GM19023 (cell line): ENCODE results near the gene FOXL2NB.
"Not testable (repeated sequence)": the region's sequence is repeated elsewhere in the genome, so short reads cannot be mapped to it uniquely, and the experiment has no call there.

Experiments
- ATAC-seq: cut with Tn5 transposase; IDR thresholded peaks from one replicate; pipeline ENCODE4 v1.9.1; 2021; ENCODE audit warnings: mild to moderate bottlenecking, moderate library complexity; ENCODE audit not compliant: unreplicated experiment

FOXL2NB gene

DNA sequence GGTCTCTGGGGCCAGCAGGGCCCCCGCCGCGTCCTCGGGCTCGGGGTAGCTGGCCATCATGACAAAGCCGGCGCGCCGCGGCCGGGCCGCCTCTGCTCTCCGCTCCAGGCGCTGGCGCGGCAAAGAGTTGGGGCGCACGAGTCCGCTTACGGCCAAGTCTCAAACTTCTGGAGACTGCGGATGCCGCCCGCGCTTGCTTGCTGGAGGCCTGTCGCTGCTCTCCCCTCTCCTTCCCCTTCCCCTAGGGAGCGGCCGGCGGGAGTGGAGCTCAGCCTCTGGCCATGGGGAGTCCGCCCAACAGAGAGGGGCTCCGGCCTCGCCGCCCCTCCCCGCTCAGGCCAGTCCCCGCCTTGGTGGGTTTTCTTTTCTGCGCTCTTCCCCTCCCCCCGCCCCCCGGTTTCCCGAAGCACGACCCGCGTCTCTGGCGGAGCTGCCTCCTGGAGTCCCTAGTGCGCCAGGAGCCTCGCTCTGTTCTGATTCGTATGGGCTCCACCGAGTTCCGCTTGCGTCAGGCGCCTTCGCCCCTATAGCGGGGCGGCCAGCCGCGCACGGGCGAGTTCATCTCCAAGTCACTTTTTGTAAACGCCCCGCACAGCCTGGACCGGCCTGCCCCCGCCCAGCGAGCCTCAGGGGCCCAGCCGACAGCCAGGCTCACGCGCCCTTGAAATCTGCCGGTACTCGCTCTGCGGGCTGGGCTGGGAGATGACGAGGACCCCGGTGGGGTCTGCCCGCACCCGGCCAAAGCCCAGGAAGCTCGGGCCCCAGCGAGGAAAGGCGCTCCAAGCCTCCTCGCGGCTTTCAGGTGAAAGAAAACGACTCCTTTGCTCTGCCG, at the start of gene FOXL2NB, which contains the start of gene FOXL2:
Gene FOXL2NB (plus strand): TSS at position 555 of the 832 bp plus-strand sequence. CDS start 148 bp downstream, at position 703.
Gene FOXL2 (minus strand): TSS at position 475 of the 832 bp plus-strand sequence. CDS start 415 bp downstream, at position 60.
- ATAC-seq = no peak

DNA sequence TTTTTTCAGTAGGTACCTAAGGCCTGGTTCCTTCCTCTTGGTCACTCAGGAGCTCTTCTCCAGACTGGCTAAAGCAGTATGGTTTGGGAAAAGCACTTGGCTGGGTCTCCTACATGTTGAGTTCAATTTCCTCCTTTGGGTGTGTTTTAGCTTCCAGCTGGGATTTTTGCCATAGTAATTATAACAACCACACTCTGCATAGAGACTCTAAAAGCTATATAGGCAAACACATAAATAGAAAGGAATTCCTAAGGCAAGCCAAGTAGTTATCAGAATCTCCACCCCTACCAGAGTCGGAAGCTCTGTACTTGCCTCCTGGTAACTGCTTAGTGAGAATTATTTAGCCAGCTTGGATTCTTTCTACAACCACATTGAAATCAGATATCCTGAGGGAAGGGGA, 48.7 kb upstream of the FOXL2NB start:
- no peak for ATAC-seq

- ATAC-seq = no peak
Measured at GRCh38 chr3:138898708-138899107, 48.3 kb upstream of the FOXL2NB start.

GRCh38 chr3:138899351-138899991, 47.5 kb upstream of the FOXL2NB start:
- ATAC-seq = no peak

DNA sequence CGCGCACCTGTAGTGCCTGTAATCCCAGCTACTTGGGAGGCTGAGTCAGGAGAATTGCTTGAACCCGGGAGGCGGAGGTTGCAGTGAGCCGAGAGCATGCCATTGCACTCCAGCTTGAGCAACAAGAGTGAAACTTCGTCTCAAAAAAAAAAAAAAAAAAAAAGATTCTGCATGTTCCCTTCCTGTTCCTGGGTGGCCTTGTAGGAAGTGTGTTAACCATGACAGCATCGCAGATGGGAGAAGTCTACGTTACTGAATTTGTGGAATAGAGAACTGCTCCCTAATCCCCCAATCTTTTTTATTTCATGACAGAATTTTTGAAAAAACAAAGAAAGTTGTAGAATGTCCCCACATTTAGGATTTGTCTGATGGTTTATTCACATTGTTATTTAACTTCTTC, 45.5 kb upstream of the FOXL2NB start:
- ATAC-seq = no peak

DNA sequence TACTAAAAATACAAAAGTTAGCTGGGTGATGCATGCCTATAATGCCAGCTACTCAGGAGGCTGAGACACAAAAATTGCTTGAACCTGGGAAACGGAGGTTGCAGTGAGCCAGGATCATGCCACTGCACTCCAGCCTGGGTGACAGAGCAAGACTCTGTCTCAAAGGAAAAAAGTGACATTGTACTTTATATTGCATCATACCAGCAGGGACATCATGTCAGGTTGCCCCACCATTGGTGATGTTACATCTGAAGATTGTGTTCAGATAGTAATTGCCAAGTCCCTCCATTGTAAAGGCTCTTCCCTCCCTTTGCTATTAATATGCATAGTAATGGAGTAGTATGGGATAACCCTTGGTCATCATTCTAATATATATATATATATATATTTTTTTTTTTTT, 44.8 kb upstream of the FOXL2NB start:
- no peak for ATAC-seq

GRCh38 chr3:138907539-138907938, 39.5 kb upstream of the FOXL2NB start:
- no peak for ATAC-seq

DNA sequence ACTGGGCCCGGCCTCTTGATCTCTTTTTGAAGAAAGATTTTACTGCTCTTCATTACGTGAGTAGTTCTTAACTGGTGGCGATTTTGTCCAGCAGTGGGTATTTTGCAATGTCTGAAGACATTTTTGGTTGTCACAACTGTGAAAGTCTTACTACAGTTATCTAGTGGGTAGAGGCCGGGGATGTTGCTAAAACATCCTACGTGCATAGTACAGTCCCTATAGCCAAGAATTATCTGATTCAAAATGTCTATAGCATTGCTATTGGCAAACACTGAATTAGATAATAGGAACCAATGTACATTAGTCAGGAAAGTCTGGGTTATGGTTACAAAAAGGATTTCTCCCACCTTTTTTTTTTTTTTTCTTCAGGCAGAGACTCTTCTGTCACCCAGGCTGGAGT, 38.2 kb upstream of the FOXL2NB start:
- no peak for ATAC-seq

DNA sequence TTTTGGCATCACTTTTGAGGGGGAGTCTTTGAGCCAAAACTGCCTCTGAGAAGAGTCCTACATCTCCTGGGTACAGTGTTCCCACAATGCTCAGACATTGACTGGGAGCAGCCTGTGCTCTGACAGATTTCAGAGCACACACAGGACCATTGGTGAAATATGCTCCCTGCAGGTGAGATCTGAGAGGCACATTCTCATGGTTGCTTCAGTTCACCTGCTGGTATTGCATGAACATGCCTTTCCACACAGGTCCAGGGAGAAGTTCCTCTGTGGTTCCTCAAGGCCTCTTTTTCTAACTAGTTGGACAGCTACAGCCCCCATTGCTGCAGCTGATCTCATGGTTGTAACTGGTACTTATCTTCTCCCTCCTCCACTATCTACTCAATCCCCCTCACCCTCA, 37.1 kb upstream of the FOXL2NB start:
- no peak for ATAC-seq

DNA sequence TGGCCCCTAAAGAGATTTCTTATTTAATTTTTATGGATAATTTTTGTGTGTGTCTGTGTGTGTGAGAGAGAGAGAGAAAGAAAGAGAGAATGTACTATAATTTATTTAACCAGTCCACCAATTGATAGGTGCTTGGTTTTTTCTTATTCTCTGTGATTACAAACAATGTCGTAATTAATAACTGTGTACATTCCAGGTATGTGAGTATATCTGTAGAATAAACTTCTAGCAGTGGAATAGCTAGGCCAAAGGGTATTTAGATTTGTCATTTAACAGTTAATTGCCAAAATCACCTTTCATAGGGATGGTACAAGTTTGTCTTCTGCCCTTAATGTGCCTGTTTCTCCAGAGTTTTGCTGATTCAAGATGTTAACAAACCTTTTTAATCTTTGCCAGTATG, 35.4 kb upstream of the FOXL2NB start:
- no peak for ATAC-seq

GRCh38 chr3:138912237-138912636, 34.8 kb upstream of the FOXL2NB start:
- ATAC-seq = no peak

GRCh38 chr3:138913766-138914165, 33.3 kb upstream of the FOXL2NB start:
- ATAC-seq = no peak

DNA sequence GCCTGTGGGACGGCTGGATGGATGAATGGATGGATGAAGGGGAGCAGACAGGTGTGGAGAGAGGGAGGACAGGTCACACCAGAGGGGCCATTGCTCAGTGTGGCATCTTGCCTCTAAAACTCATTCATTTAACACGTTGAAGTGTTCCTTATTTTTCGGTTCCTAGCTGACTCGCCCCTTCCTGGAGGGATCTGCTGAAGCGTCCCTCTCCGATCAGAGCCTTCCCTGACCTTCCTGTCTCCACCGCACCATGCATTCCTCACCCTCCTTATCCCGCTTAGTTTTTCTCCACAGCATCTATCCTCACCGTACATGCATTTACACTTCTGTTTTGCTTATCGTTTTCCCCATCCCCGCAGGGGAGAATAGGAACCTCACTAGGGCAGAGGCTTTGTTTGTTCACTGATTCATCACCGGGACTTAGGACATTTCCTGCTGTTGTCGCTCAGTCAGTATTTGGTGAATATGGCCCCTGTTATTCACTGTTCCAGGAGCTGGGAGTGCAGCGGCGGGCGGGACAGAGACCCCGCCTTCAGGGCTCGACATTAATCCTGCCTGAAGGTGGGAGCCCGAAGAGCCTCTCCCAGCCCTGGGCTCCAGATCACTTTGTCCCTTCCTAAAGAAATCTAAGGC, 32.0 kb upstream of the FOXL2NB start:
- peak; percentile 11 for ATAC-seq

DNA sequence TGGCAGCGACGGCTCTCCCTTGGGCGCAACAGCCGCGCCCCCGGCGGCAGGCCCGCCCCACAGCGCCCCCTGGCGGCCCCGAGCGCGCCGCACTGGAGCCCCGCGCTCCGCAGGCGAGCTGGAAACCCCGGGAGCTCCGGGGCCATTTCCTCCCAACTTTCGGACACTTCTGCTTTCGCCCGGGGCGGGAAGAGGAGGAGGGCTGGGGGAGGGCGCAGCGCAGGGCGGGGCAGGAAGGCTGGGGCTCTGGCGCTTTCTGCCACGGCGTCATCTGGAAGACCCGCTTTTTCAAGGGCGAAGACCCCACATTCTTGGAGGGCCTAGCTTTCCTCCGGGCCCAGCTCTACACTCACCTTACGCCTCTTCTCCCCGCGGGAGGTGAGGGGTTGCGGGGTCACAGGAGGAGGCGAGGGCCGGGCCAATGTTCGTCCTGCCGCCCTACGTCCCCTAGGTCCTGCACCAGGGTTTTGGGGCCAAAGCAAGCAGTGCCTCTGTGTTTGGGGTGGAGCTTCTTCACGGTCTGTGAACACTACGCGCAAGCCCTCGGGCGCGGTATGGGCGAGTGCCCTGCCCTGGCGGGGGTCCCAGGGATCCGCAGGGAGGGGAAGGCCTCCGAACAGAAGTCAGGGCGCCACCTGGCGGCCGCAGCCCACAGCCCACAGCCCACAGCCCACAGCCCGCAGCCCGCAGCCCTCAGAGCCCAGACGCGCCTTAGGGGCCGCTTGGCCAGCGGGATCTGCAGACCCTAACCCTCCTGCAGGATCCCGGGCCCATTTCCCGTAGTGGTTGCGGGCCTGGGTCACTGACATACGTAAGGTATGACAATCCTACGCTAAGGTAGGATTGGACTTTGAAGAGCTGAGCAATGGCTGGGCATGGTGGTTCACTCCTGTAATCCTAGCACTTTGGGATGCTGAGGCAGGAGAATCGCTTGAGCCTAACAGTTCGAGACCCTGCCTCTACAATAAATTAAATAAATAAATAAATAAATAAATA, 31.2 kb upstream of the FOXL2NB start:
- ATAC-seq = peak; percentile 83

GRCh38 chr3:138916824-138917223, 30.2 kb upstream of the FOXL2NB start:
- no peak for ATAC-seq

GRCh38 chr3:138919325-138919724, 27.7 kb upstream of the FOXL2NB start:
- ATAC-seq = no peak

DNA sequence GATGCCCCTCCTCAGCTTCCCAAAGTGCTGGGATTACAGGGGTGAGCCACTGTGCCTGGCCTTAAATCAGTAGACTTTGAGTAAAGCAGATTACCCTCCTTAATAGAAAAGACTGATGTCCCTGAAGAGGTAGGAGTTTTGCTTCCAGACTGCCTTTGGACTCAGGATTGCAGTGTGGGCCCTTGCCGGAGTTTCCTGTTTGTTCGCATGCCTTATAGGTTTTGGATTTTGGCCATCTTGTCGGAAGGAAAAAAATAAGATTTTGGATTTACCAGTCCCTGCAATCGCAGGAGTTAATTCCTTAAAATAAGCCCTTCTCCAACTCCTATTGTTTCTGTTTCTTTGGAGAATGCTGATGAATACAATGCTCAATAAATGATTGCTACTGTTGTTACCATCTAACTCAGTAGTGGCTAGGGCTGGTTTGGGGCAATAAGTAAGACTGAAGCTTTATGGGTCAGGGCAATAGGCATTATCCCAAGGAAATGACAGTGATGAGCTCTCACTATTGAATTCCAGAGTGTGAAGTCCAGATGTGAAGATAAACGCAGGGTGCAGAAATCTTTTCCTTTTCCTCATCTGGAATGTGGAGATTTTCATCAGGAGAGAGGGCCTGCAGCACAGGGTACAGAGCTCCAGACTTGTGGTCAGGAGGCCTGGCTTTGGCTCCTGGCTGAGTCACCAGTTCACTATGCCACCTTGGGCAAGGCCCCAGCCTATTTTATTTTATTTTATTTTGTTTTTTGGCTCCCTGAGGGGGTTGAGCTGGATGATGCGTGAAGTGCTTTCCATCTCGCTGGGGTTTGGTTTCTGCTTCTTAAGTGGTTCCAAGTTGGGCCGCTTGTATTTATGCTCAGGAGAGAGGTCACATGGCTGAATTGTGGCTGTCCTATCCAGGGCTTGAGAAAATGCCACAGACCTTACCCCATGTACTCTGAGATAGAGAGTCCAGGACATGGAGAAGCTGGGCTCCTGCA, 25.4 kb upstream of the FOXL2NB start:
- no peak for ATAC-seq

GRCh38 chr3:138922400-138922799, 24.6 kb upstream of the FOXL2NB start:
- ATAC-seq = not testable (repeated sequence)

- peak; percentile 86 for ATAC-seq
Measured at GRCh38 chr3:138923531-138923994, 23.5 kb upstream of the FOXL2NB start.
